GM10266 (cell line): ENCODE results near the gene DGKB.

Experiments used
- DNase-seq: peaks from one replicate; pipeline ENCODE4 v3.0.0; 2012; ENCODE audit errors: extremely low spot score
- TF ChIP-seq, protein P1 (sequence below): IDR thresholded peaks from 2 replicates; pipeline ENCODE4 v1.5.1; 2012; ENCODE audit warnings: mild to moderate bottlenecking, low read depth; ENCODE audit not compliant: control insufficient read depth, insufficient read depth; ENCODE audit errors: missing control alignments

DGKB gene

DNA sequence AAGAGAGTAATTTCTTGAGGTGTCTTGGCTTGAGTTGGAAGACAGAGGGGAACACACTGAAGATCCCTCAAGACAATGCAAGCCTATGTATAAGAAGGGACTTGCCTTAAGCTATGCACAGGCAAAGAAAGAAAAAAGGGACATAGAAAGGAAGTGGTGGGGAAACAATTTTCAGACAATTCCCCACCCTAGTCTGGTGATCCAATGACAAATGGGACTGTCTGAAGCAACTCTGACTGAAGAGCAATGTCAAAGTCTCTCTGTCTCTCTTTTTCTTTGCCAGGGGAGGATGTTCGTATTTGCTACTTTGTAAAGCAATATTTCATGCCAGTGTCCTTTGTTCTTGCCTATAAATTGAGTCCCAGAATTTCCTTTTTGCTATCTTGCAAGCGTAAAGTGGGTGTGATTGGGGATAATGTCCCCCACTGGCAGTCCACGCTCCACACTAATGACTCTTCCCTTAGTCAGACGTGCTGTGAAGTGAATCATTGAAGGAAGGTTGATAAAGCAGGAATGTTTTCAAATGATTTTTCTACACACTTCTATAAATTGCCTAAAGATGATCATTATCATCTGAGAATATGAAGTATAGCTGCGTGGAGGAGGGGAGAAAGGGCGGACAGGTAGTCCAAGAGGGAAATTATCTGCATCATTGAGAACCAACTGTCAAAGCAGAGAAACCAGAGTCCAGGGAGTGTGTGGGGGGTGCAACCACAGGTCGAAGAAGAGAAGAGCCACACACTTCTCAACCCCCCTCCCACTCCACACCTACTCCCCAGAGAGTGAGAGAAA is 669.3 kb downstream of the DGKB start:
- TF ChIP-seq, protein P1, sequence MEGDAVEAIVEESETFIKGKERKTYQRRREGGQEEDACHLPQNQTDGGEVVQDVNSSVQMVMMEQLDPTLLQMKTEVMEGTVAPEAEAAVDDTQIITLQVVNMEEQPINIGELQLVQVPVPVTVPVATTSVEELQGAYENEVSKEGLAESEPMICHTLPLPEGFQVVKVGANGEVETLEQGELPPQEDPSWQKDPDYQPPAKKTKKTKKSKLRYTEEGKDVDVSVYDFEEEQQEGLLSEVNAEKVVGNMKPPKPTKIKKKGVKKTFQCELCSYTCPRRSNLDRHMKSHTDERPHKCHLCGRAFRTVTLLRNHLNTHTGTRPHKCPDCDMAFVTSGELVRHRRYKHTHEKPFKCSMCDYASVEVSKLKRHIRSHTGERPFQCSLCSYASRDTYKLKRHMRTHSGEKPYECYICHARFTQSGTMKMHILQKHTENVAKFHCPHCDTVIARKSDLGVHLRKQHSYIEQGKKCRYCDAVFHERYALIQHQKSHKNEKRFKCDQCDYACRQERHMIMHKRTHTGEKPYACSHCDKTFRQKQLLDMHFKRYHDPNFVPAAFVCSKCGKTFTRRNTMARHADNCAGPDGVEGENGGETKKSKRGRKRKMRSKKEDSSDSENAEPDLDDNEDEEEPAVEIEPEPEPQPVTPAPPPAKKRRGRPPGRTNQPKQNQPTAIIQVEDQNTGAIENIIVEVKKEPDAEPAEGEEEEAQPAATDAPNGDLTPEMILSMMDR: no peak
- no peak for DNase-seq

DNA sequence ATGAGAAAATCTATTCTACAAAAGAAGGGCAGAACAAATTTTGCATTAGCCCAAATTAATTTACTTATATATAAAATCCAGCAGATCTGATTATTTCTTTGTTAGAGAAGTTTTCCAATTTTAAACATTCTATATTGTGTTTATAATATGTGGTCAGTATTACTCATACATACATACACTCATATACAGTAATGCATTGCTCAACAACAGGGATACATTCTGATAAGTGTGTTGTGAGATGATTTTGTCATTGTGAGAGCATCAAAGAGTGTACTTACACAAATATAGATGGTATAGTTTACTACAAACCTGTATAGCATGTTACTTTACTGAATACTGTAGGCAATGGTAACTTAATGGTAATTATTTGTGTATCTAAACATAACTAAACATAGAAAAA is 673.5 kb downstream of the DGKB start:
- DNase-seq: no peak
- TF ChIP-seq, protein P1: no peak

DNA sequence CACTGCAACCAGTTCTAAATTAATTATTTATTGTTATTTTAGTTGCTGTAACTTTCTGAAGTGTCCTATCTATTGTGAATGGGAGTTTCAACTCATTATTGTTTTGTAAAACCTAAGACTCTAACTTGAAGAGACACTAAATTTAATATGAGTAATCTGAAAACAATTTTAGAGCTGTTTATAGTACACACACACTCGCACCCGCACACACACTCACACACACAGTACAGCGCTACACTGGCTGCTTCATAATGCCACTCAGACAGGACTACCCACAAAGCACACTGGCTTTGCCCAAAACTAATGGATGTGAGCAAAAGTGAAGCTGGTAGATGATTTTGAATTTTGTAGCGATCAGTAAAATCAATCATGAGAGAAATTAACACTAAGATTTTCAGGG is 674.2 kb downstream of the DGKB start:
- TF ChIP-seq, protein P1: no peak
- DNase-seq: no peak

DNA sequence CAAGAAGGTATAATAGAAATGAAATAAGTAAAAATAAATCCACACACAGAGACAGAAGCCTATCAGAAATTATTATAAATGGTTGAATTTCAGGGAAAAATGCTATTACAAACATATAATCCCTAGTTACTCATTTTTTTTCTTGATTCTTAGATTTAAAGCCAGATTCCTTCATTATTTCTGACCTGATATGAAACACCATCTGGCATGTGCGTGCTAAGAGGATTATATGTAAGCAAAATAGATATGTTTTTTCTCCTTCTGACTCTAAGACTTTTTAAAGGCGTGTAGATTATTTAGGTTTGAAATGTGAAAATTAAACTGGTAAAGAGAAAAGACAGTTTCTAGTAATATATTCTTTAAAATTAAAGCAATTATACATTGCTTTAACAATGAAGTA is 676.4 kb downstream of the DGKB start:
- TF ChIP-seq, protein P1: no peak
- no peak for DNase-seq

DNA sequence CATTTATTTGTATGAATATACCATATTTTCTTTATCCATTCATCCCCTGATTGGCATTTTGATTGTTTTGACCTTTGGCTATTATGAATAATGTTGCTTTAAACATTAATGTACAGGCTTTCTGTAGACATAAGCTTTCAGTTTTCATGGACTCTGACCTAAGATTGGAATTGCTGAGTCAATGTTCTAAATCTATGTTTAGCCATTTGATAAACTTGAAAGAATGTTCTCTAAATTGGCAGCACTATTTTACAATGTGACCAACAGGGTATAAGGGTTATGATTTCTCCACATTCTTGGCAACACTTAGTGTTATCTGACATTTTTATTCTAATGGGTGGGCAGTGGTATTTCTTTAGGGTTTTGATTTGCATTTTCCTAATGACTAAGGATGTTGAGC is 683.4 kb downstream of the DGKB start:
- DNase-seq: no peak
- TF ChIP-seq, protein P1: no peak

DNA sequence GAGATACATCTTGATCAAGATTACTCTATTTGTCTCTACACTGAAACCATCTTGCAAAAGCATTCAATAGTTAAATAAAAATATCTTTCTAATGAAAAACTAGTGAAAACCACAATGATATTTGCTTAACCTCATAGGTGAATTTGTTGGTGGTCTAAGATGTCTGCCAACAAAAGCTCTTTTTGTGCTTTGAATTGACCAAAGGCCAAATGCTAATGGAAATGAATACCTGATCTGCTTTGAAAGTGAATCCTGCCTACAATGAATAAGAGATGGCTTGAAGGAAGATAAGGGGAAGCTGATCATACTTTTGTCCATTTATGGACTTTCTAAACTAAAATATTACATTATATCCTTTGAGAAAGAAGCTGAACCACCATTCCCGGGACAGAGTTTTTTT is 684.2 kb downstream of the DGKB start:
- DNase-seq: no peak
- TF ChIP-seq, protein P1: no peak

DNA sequence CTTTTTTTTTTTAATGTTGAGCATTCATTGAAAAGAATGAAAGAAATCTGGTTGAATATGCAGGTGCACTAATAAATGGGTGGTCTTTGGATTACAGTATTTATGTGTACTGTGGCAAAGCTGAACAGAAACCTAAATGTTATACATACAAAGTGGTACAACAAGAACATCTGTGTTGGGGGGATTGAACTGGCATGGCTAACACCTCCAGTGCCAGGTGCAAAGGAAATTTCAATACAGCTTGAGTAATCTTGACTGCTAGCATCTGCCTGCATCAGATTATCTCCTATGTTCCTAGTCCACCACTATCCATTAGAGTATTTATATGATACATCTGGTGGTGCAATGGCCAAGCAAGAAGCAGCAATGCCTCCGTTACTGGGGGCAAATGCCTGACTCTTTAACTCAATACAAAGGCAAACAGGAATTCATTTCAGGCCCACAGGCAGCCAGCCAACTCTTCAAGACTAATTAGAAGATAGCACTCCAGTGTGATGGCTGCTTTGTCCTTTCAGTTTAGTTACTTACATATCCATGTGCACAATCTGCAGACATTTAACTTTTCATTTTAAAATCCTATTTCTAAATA is 692.6 kb downstream of the DGKB start:
- TF ChIP-seq, protein P1: no peak
- no peak for DNase-seq
